ENCODE results near the gene LONRF2. TPM values are rescaled to one million over a fixed set of nuclear protein-coding genes. Genes with fewer than 3 reads are reported as not detected.

The LONRF2 gene
- total RNA-seq, 1 experiment from 2014 or later: not detected

DNA sequence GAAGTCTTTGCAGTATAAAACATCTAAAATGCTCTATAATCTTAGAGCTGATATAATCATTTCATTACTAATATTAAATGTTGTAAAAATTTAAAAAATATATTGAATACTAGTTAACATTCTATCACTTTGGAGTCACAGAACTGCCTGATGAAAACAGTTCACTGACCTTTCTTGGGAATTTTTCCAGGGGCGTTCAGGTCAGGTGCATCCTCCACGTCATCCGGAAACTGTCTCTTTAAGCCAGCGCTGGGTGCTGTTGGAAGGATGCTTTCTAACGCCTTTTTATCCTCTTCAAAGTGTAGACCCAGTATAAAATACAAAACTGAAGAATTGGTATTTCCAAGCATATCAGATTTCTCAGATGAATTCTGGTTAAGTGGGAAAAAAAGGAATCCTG is 22.8 kb downstream of the LONRF2 start:
- TF ChIP-seq, protein P1, sequence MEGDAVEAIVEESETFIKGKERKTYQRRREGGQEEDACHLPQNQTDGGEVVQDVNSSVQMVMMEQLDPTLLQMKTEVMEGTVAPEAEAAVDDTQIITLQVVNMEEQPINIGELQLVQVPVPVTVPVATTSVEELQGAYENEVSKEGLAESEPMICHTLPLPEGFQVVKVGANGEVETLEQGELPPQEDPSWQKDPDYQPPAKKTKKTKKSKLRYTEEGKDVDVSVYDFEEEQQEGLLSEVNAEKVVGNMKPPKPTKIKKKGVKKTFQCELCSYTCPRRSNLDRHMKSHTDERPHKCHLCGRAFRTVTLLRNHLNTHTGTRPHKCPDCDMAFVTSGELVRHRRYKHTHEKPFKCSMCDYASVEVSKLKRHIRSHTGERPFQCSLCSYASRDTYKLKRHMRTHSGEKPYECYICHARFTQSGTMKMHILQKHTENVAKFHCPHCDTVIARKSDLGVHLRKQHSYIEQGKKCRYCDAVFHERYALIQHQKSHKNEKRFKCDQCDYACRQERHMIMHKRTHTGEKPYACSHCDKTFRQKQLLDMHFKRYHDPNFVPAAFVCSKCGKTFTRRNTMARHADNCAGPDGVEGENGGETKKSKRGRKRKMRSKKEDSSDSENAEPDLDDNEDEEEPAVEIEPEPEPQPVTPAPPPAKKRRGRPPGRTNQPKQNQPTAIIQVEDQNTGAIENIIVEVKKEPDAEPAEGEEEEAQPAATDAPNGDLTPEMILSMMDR (IDR thresholded peaks at IDR 0.05; ENCODE audit: unreplicated experiment): no peak
- CTCF ChIA-PET: interaction anchor here (1.1 to 1.2 kb wide), 2 partner anchors 37 to 81 kb away, joined by 4 to 5 read pairs; no protein-coding TSS in a partner anchor
- POLR2A ChIA-PET: interaction anchor here (0.6 kb wide), 1 partner anchor 144 kb away, joined by 6 read pairs; no protein-coding TSS in a partner anchor
- Mint-ChIP-seq H3K27me3 (ENCODE audit: insufficient read depth, unreplicated experiment) (no peaks in the 10 kb centered on the region), H3K9me3 (ENCODE audit: unreplicated experiment) (peaks cover 14% of the 10 kb centered on the region), H3K27ac (ENCODE audit: low read depth, unreplicated experiment) (no peak overlapping the region), H3K4me1 (ENCODE audit: insufficient read depth, unreplicated experiment) (no peaks in the 10 kb centered on the region), H3K4me3 (ENCODE audit: unreplicated experiment) (no peak overlapping the region), H3K36me3 (ENCODE audit: insufficient read depth, unreplicated experiment) (no peaks in the 10 kb centered on the region)
- no peak for DNase-seq (ENCODE audit: unreplicated experiment)
- BruUV-seq (replicated peaks): no TSS peak
- intact Hi-C loops (cut with micrococcal nuclease): no loop called here

DNA sequence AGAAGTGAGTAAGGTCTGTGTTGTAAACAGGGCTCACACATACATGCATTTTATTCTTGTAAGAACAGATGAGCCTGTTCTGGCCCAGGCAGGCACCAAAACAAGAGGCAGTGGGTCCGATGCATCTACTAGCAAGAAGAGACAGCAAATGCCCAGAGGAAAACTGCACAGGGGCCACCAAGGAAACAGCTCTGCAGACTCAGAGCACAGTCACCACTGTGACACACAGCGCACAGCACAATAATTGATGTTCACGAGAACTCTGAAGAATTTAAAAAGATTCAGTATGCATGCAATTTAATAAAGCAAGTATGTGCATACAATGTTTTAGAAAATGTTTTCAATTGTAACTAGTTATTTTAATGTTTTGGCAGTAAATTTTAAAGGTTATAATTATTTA is 24.8 kb downstream of the LONRF2 start:
- intact Hi-C loops (cut with micrococcal nuclease): no loop called here
- TF ChIP-seq, protein P1 (IDR thresholded peaks at IDR 0.05; ENCODE audit: unreplicated experiment): no peak
- Mint-ChIP-seq H3K4me3 (ENCODE audit: unreplicated experiment) (no peak overlapping the region), H3K27ac (ENCODE audit: low read depth, unreplicated experiment) (no peak overlapping the region), H3K27me3 (ENCODE audit: insufficient read depth, unreplicated experiment) (no peaks in the 10 kb centered on the region), H3K9me3 (ENCODE audit: unreplicated experiment) (no peaks in the 10 kb centered on the region), H3K4me1 (ENCODE audit: insufficient read depth, unreplicated experiment) (no peaks in the 10 kb centered on the region), H3K36me3 (ENCODE audit: insufficient read depth, unreplicated experiment) (no peaks in the 10 kb centered on the region)
- DNase-seq (ENCODE audit: unreplicated experiment): no peak
- CTCF ChIA-PET: no interaction called here
- BruUV-seq (replicated peaks): no TSS peak
- POLR2A ChIA-PET: interaction anchor here (0.5 to 1.2 kb wide), 2 partner anchors 16 to 634 kb away, joined by 3 to 4 read pairs; no protein-coding TSS in a partner anchor

GRCh38 chr2:100294162-100294497 is 28.2 kb downstream of the LONRF2 start:
- TF ChIP-seq, protein P1 (IDR thresholded peaks at IDR 0.05; ENCODE audit: unreplicated experiment): no peak
- Mint-ChIP-seq H3K4me1 (ENCODE audit: insufficient read depth, unreplicated experiment) (no peaks in the 10 kb centered on the region), H3K27me3 (ENCODE audit: insufficient read depth, unreplicated experiment) (no peaks in the 10 kb centered on the region), H3K9me3 (ENCODE audit: unreplicated experiment) (no peaks in the 10 kb centered on the region), H3K4me3 (ENCODE audit: unreplicated experiment) (no peak overlapping the region), H3K36me3 (ENCODE audit: insufficient read depth, unreplicated experiment) (no peaks in the 10 kb centered on the region), H3K27ac (ENCODE audit: low read depth, unreplicated experiment) (no peak overlapping the region)
- POLR2A ChIA-PET: no interaction called here
- DNase-seq (ENCODE audit: unreplicated experiment): no peak
- no TSS peak for BruUV-seq (replicated peaks)
- CTCF ChIA-PET: no interaction called here
- intact Hi-C loops (cut with micrococcal nuclease): no loop called here

- POLR2A ChIA-PET: interaction anchor here (3.3 kb wide), 1 partner anchor 73 kb away, joined by 22 read pairs; no protein-coding TSS in a partner anchor
- Mint-ChIP-seq H3K4me1 (ENCODE audit: insufficient read depth, unreplicated experiment) (no peaks in the 10 kb centered on the region), H3K4me3 (ENCODE audit: unreplicated experiment) (no peak overlapping the region), H3K27me3 (ENCODE audit: insufficient read depth, unreplicated experiment) (no peaks in the 10 kb centered on the region), H3K9me3 (ENCODE audit: unreplicated experiment) (no peaks in the 10 kb centered on the region), H3K27ac (ENCODE audit: low read depth, unreplicated experiment) (no peak overlapping the region), H3K36me3 (ENCODE audit: insufficient read depth, unreplicated experiment) (no peaks in the 10 kb centered on the region)
- CTCF ChIA-PET: interaction anchor here (0.8 to 5.8 kb wide), 3 partner anchors 14 to 88 kb away, joined by 3 to 38 read pairs (median 5); no protein-coding TSS in a partner anchor
- no peak for DNase-seq (ENCODE audit: unreplicated experiment)
- intact Hi-C loops (cut with micrococcal nuclease): no loop called here
- TF ChIP-seq, protein P1 (IDR thresholded peaks at IDR 0.05; ENCODE audit: unreplicated experiment): no peak
- BruUV-seq (replicated peaks): no TSS peak
Observed at GRCh38 chr2:100293341-100294161, 28.8 kb downstream of the LONRF2 start.

Measured in MCF 10A (cell line).